Head of caudate nucleus (tissue), 42 donors: ENCODE results near the gene PSKH1.

ENCODE experiments used
- DNase-seq, 42 donors: peaks; one replicate each; pipeline versions ENCODE4 v3.0.0 to v3.0.0-alpha.2; 2020 to 2021; ENCODE audit warnings: mixed read lengths in 7 of 42
- intact Hi-C: fragments of 100-400 bp; cut with DNase I; formaldehyde crosslinking; loops from one replicate; pipeline ENCODE4 v1.15.0; 2022

Gene PSKH1

GRCh38 chr16:67944690-67945391 is 51.8 kb downstream of the PSKH1 start:
- DNase-seq = no peak
- intact Hi-C loops = no loop called here

DNA sequence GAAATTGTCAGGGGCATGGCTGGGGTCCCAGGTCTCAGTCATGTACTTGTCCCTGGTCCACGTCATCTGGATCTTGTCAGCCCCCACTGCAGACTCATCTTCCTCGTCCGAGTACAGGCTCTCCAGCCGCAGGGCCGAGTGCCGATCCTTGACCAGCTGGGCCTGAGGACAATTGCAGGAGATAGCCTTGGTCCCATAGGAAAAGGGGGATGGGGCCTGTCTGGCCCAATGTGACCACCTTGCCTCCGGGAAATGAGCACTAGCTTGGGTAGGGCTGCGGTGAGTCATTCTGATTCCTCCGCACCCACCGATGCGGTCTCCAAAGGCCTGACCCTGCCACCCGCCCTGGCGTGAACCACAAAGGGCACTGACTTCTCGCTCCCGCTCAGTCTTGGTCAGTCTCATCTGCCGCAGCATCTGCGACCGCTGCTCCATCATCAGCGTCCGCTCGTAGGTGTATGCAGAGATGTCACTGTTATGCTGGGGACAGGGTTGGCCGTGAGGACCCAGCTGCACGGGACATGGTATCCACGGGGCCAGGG is 52.4 kb downstream of the PSKH1 start:
- intact Hi-C loops = no loop called here
- DNase-seq = no peak

DNA sequence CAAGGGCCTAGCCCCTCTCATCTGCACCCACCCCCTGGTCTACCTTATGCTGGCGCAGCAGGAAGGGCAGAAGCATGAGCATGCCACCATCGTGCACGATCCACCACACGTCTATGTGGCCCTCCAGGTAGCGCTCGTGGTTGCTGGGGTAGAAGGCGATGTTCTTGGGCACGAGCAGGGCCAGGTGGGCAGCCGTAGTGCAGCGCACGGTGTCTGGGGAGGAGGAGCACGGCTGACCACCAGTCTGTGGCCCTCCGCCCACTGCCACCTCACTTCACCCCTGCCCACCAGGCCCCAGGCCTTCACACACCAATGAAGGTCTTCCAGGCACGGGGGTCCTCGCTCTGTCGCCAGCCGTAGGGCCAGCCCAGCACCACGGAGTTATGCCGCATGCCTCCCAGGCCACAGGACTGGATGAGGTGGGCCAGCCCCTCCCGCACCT is 53.1 kb downstream of the PSKH1 start:
- DNase-seq = no peak
- intact Hi-C loops = no loop called here

DNA sequence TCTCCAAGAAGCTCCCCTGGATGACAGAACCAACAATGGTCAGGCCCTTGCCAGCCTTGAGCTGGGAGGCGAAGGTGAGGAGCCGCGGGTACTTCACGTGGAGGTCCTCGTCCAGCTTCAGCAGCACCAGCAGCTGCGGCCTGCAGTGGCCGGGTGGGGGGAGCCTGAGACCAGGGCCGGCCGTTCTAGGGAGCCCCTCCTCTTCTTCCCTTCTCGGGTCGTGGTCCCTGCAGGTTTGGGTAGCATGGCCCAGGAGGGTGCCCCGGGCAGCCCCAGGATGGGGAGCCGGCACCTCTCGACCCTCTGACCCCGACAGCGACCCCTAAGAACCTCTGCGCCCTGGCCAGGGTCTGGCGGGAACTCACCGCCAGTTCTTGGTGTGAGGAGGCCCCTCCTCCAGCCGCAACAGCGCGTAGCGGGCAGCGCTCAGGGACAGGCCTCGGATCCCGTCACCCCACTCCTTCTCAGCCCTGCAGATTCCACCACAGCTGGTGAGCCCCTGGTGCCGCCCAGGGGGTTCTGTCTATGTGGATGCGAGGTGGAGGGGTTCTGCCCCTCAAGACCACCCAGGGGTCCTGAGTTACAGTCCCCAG is 54.0 kb downstream of the PSKH1 start:
- intact Hi-C loops = no loop called here

GRCh38 chr16:67948015-67948414 is 55.0 kb downstream of the PSKH1 start:
- intact Hi-C loops = no loop called here
- no peak for DNase-seq

More for the DNA sequence above, 54.0 kb downstream of the PSKH1 start:
- DNase-seq = no peak

- intact Hi-C loops = no loop called here
- no peak for DNase-seq
Observed at GRCh38 chr16:67949645-67950044, 56.6 kb downstream of the PSKH1 start.

- intact Hi-C loops = no loop called here
Observed at GRCh38 chr16:67950335-67950843, 57.3 kb downstream of the PSKH1 start.

GRCh38 chr16:67951485-67951884 is 58.4 kb downstream of the PSKH1 start:
- peak; percentile 86 to 97 (median 93) for DNase-seq
- intact Hi-C loops = no loop called here

More at GRCh38 chr16:67950335-67950843, 57.3 kb downstream of the PSKH1 start:
- no peak for DNase-seq

DNA sequence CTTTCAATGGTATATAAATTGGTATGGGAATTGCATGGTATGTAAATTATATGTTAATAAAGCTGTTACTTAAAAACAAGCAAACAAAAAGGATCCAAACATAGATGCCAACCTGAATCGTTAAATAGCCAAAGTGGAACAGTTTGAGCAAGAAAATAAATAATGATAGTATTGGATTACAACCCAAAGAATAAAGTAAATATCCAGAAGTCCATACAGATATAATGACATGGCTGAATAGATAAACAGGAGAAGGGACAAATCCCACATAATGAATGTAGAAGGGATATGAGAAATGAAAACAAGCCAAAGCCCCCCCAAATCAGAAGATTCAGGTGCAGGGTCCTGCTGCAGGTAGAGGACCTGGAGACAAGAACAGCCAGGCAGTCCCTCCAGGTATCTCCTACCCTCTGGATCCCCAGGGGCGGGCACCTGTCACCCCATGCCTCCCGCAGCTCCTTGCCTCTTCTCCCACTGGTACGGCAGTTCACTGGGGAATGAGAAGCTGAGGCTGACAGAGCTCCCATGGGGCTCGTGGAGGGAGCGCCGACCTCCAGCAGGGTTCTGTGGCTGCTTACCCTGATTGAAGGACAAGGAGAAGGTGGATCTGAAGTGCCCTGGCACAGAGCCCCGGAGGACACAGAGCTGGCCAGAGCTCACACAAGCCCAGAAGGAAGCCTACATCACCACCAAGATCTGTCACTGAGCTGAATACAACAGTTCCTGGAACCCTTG is 60.8 kb downstream of the PSKH1 start:
- intact Hi-C loops = no loop called here
- no peak for DNase-seq

DNA sequence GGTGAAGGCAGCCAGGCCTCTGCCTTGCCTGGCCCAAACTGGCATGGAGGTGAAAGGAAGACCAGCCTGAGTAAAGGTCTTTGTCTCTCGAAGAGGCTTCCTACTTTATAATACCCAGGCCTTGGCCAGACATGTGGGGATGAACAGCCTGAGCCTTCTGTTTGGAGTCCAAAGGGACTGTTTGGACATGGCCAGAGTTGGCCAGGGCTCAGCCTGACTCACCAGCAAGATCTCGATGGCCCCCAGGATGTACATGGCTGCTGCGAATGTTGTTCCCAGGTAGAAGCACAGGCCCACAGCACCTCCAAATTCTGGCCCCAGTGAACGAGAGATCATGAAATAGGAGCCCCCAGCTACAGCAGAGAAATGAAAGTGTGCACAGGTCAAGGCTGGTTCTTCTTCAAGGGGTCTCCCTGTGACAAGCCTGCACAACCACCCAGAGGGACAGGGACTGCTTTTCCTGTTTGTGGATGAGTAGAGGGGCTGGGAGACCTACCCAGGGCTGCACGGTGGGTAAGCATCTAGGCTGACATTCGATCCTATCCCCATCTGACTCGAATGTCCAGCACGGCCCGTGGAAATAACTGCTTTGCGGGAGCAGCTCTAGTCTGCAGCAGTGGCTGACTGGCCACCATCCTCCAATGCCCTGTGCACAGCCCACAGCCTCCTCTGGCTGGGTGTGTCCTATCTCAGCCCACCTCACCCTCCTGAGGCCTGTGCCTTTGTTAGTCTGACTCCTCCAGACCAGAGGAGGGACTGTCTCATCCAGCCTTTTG is 61.6 kb downstream of the PSKH1 start:
- DNase-seq = no peak
- intact Hi-C loops = no loop called here

DNA sequence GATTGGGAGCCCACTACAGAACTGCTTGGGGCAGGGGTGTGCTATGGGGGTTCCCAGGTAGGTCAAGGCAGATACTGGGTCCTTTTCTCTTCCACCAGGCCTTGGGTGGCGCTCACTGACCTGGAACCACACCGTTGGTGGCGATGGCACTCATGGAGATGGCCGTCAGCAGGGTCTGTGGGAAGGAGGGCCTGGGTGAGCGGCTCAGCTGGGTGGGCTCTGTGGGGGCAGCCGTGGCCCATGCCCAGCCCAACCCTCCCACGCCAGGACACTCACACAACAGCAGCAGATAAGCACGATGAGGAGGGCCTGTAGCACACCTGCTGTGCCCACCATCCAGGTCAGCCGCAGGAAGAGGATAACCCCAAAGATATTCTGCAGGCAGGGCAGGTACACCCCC is 64.6 kb downstream of the PSKH1 start:
- intact Hi-C loops = no loop called here

DNA sequence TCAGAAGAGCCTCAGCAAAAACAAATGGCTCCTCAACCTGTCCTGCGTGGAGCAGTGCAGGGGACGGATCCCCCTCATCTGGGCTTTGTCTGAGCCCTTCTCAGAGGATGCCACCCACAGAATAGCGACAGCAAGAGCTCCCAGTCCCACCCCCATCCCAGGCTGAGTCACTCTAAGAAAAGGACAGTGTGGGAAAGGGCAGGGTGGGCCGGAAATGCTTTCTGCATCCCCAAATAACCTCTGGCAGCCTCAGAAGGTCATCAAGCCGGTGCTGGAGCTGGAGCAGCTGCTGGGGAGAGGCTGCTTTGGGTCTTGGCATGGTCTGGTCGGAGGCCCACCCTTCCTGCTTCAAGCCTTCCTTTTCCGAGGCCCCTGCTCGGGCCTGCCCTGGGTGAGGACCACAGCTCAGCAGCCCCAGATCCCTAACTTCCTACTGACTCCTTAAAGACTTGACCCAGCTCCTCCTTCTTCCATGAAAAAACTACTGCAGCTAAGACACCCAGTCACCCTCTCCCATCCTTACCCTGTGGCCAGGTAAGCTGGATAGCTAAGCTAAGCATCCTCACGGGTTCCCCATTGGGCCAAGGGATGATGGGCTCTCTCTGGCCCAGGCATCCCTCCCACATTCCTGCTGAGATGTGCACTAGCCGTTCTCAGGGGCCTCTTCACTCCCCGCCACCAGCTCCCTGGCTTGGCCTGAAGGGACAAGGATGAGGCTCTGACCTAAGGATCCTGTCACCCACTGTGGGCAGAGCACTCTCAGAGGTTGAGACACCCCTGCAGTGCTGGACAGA is 66.7 kb downstream of the PSKH1 start:
- DNase-seq = peak in 7 of 42 donors; percentile 10 to 61 (median 44)
- intact Hi-C loops = no loop called here

More for the DNA sequence above, 64.6 kb downstream of the PSKH1 start:
- DNase-seq = no peak

DNA sequence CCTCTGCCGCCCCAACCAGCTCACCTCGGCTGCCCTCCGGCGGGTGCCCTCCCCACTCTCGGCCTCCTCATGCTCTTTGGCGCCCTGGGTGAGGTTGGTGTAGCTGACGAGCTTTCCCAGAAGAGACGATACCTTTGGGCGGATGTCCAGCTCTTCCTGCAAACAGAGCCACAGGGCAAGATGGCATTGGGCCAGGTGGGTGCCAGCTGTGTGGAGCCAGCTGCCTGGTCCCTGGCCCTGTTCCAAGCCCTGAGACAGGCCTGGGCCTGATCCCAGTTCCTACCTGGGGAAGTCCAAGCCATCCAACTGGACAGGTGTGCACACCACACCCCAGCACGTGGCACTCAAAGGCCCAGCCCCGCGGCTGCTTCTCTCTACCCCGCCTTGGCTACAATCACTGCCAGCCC is 68.5 kb downstream of the PSKH1 start:
- DNase-seq = no peak
- intact Hi-C loops = no loop called here

- intact Hi-C loops = no loop called here
- no peak for DNase-seq
Observed at GRCh38 chr16:67962135-67962534, 69.1 kb downstream of the PSKH1 start.

- intact Hi-C loops = no loop called here
- peak in 2 of 42 donors; percentile 22 to 37 for DNase-seq
Observed at GRCh38 chr16:67963292-67963661, 70.2 kb downstream of the PSKH1 start.

DNA sequence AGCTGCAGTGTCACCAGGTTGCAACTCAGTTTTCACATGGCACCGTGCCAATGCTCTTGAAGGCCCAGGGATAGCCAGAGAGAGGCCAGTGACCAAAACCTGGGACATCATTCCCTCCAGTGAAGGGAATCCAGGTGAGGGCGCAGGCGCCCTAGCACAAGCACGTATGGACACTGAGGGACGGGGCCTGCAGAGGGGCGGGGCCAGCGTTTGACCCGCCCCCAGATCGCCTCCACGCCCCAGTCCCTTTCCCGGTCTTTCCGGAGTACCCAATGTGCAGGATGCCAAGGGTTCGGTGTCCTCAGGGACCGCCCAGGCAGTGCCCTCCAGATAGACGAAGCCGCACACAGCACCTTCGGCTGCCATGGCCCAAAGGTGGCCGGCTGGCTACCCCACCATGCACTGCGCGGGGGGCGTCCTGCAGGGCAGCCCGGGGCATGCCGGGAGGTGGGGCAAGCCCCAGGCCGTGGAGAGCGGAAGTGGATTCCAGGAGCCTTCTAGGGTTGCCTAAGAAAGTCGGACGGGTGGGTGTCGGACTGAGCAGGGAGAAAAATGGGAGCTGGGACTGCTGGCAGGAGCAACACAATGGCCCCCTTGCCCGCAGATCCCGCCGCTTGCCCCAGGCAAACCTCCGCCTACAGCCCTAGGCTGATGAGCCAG is 70.7 kb downstream of the PSKH1 start:
- peak in 1 of 42 donors; percentile 54 for DNase-seq

DNA sequence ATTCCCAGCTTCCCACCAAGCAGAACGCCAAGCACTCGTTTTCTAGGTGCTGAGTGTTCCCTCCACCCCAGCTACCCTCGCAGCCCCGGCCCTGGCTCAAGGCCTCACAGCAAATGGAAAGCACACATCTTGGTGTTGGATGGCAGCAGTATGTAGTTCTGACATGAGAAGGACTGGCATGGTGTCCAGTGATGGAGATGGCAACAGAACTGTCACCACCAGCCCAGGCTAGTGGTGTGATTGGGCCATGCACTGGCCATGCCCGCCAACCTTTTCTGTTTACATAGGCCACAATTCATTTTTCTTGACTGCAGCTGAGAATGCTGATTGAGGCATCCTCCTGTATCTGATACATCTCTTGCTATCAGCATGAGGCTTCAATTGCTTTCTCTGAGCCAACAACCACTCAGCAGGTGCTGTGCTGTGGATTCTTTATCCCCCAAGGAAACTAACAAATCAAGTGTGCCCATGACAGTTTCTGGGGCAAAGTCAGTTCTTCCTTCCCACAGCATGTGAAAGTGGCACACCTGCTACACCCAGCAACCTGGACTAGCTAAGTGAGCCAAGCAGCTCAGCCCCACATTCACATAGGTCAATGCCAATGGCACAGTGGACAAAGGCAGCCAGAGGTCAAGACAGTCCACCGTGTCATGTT is 71.5 kb downstream of the PSKH1 start:
- intact Hi-C loops = no loop called here
- no peak for DNase-seq

More for the DNA sequence above, 70.7 kb downstream of the PSKH1 start:
- intact Hi-C loops = no loop called here
